Skin of body (tissue), 2 donors: ENCODE measurements around the gene AMIGO3. TPM values are rescaled to one million over a fixed set of nuclear protein-coding genes. Genes with fewer than 3 reads are reported as not detected.
"Not testable (repeated sequence)": the region's sequence is repeated elsewhere in the genome, so short reads cannot be mapped to it uniquely, and the experiment has no call there.

Experiments used
- DNase-seq: peaks from one replicate; lab custom pipeline; 2025; lab: John Stamatoyannopoulos, UW
- total RNA-seq: library from RNA; depleted of rRNA; stranded (reverse); fragments of >200 nt; gene quantifications from one replicate; pipeline ENCODE4 v1.2.3, GENCODE V29; 2014

AMIGO3 gene
- total RNA-seq = 0.10 TPM

- peak; percentile 89 for DNase-seq
Observed at GRCh38 chr3:49719214-49719884, at the start of gene AMIGO3. Gene AMIGO3 (minus strand): TSS chr3:49719684. CDS start chr3:49719465, 219 bp downstream.

GRCh38 chr3:49763981-49764380 is 44.5 kb upstream of the AMIGO3 start:
- DNase-seq = no peak

GRCh38 chr3:49761661-49762060 is 42.2 kb upstream of the AMIGO3 start:
- no peak for DNase-seq

- no peak for DNase-seq
Observed at GRCh38 chr3:49759226-49759625, 39.7 kb upstream of the AMIGO3 start.

GRCh38 chr3:49757197-49757596 is 37.7 kb upstream of the AMIGO3 start:
- DNase-seq = no peak

GRCh38 chr3:49756036-49756435 is 36.6 kb upstream of the AMIGO3 start:
- no peak for DNase-seq

GRCh38 chr3:49754536-49754935 is 35.1 kb upstream of the AMIGO3 start:
- no peak for DNase-seq

- no peak for DNase-seq
Observed at GRCh38 chr3:49751501-49751900, 32.0 kb upstream of the AMIGO3 start.

- no peak for DNase-seq
Observed at GRCh38 chr3:49750056-49750455, 30.6 kb upstream of the AMIGO3 start.

- not testable (repeated sequence) for DNase-seq
Observed at GRCh38 chr3:49748874-49749273, 29.4 kb upstream of the AMIGO3 start.

GRCh38 chr3:49747792-49748480 is 28.5 kb upstream of the AMIGO3 start:
- DNase-seq = no peak

- no peak for DNase-seq
Observed at GRCh38 chr3:49745986-49746385, 26.5 kb upstream of the AMIGO3 start.

GRCh38 chr3:49740427-49740826 is 20.9 kb upstream of the AMIGO3 start:
- no peak for DNase-seq

- no peak for DNase-seq
Observed at GRCh38 chr3:49738067-49738713, 18.7 kb upstream of the AMIGO3 start.

GRCh38 chr3:49734752-49735151 is 15.3 kb upstream of the AMIGO3 start:
- no peak for DNase-seq

GRCh38 chr3:49733551-49733950 is 14.1 kb upstream of the AMIGO3 start:
- no peak for DNase-seq

- no peak for DNase-seq
Observed at GRCh38 chr3:49732597-49732996, 13.1 kb upstream of the AMIGO3 start.

GRCh38 chr3:49729966-49730609 is 10.6 kb upstream of the AMIGO3 start:
- DNase-seq = no peak

GRCh38 chr3:49727924-49728361 is 8.5 kb upstream of the AMIGO3 start:
- no peak for DNase-seq

GRCh38 chr3:49727154-49727923 is 7.9 kb upstream of the AMIGO3 start:
- no peak for DNase-seq
